Sigmoid colon (tissue), 7 donors: ENCODE data around the gene ROBO3. TPM values are rescaled to one million over a fixed set of nuclear protein-coding genes. Genes with fewer than 3 reads are reported as not detected.
A peak's percentile ranks its signal among the peaks of the same experiment; 100 is the strongest.

Experiments used
- DNase-seq: peaks from one replicate; pipeline ENCODE4 v3.0.0-alpha.2; 2019
- H3K27ac ChIP-seq, 4 donors: fragments of 200-600 bp; sonication (generic); one replicate each; pipeline ENCODE4 v1.5.1; 2016 to 2019; ENCODE audit warnings: mild to moderate bottlenecking in 1 of 4
- H3K27me3 ChIP-seq, 3 donors: fragments of 200-600 bp; sonication (generic); one replicate each; pipeline ENCODE4 v1.5.1; 2019; ENCODE audit warnings: mild to moderate bottlenecking in 1 of 3
- H3K36me3 ChIP-seq, 4 donors: fragments of 200-600 bp; sonication (generic); one replicate each; pipeline ENCODE4 v1.5.1; 2016 to 2019
- H3K4me1 ChIP-seq, 4 donors: fragments of 200-600 bp; sonication (generic); one replicate each; pipeline ENCODE4 v1.5.1; 2017 to 2019
- H3K4me3 ChIP-seq, 4 donors: fragments of 200-600 bp; sonication (generic); one replicate each; pipeline ENCODE4 v1.5.1; 2017 to 2019; ENCODE audit warnings: mild to moderate bottlenecking in 2 of 4, moderate library complexity in 1 of 4
- H3K9me3 ChIP-seq, 4 donors: fragments of 200-600 bp in 3 of 4; sonication (generic) in 3 of 4; one replicate each; pipeline versions ENCODE4 v1.5.1 to v1.6.1; 2013 to 2019
- CTCF ChIP-seq, 4 experiments: fragments of 450-650 bp in 3 of 4; fragments of 200-600 bp in 1 of 4; IDR thresholded peaks; one replicate each; pipeline ENCODE4 v1.5.1; 2016 to 2019; ENCODE audit warnings: antibody characterized with exemption in 4 of 4, mild to moderate bottlenecking in 3 of 4, moderate library complexity in 2 of 4
- EP300 ChIP-seq, 4 donors: sonication (generic); formaldehyde crosslinking; IDR thresholded peaks; one replicate each; pipeline ENCODE4 v1.6.1; 2017; ENCODE audit warnings: antibody characterized with exemption in 4 of 4
- POLR2A ChIP-seq, 2 donors: fragments of 450-650 bp; IDR thresholded peaks; one replicate each; pipeline ENCODE4 v1.6.1; 2016; ENCODE audit warnings: antibody characterized with exemption in 2 of 2, mild to moderate bottlenecking in 2 of 2, moderate library complexity in 2 of 2
- POLR2AphosphoS5 ChIP-seq, 4 donors: sonication (generic); formaldehyde crosslinking; IDR thresholded peaks; one replicate each; pipeline ENCODE4 v1.6.1; 2017; ENCODE audit warnings: antibody characterized with exemption in 4 of 4
- WGBS, 2 donors: extraction: QIAGEN DNeasy Blood & Tissue Kit; methylation state at CpG; one replicate each; pipeline ENCODE4 v1.1.7; 2013; 5-methylcytosine and 5-hydroxymethylcytosine counted together
- intact Hi-C: fragments of 100-400 bp; cut with DNase I; formaldehyde crosslinking; loops from one replicate; pipeline ENCODE4 v1.15.1; 2023
- polyA plus RNA-seq, 3 donors: library from polyadenylated mRNA; stranded (reverse); fragments of 200-250 nt; gene quantifications; one replicate each; pipeline ENCODE4 v1.2.3, GENCODE V29; 2013
- total RNA-seq, 4 donors: library from RNA; depleted of rRNA; stranded (reverse); fragments of >200 nt; gene quantifications; one replicate each; pipeline ENCODE4 v1.1.0, GENCODE V29; 2016
- donor health status: healthy with polysubstance abuse.
- donor health status: Bipolar disorder and iron deficiency.
- donor health status: healthy.

Gene ROBO3
- total and polyA plus RNA-seq, 7 donors, result 1.6 to 37.7 (median 9.1) TPM

DNA sequence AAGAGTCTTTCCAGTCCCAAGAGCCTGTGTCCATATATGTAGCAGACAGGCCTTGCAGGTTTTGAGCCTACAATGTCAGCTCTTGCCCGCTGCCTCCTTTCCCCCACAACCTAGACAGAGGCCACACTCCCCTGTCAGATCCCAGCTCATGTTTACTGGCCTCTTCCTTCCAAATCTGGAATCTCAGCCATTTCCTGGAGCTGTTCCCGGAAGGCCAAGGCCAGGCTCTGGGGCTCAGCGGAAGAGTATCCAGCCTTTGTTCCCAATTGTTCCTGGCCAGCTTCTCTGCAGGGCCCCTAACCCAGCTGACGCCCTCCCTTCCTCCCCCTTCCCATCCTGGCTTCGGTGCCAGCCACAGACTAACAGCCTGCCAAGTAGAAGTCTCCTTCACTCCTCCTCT is 33.5 kb downstream of the ROBO3 start:
- no peaks in the 10 kb centered on the region for H3K9me3 ChIP-seq
- WGBS, 2 donors, result 60 to 75% methylated on average over 5 of the region's 5 CpGs
- intact Hi-C loops, result no loop called here
- H3K4me3 ChIP-seq, result no peak overlapping the region
- peak overlapping the region; percentile 36 to 74 (median 49) for H3K27ac ChIP-seq
- TF ChIP-seq POLR2AphosphoS5 (IDR thresholded peaks at IDR 0.05) (peak in 1 of 4 donors; percentile 21), POLR2A (IDR thresholded peaks at IDR 0.05) (no peak), CTCF (IDR thresholded peaks at IDR 0.05) (no peak), EP300 (IDR thresholded peaks at IDR 0.05) (no peak)
- H3K4me1 ChIP-seq, result peaks cover 0 to 12% (median 6%) of the 10 kb centered on the region in 4 donors
- peak; percentile 67 for DNase-seq
- no peaks in the 10 kb centered on the region for H3K36me3 ChIP-seq
- H3K27me3 ChIP-seq, result no peaks in the 10 kb centered on the region

DNA sequence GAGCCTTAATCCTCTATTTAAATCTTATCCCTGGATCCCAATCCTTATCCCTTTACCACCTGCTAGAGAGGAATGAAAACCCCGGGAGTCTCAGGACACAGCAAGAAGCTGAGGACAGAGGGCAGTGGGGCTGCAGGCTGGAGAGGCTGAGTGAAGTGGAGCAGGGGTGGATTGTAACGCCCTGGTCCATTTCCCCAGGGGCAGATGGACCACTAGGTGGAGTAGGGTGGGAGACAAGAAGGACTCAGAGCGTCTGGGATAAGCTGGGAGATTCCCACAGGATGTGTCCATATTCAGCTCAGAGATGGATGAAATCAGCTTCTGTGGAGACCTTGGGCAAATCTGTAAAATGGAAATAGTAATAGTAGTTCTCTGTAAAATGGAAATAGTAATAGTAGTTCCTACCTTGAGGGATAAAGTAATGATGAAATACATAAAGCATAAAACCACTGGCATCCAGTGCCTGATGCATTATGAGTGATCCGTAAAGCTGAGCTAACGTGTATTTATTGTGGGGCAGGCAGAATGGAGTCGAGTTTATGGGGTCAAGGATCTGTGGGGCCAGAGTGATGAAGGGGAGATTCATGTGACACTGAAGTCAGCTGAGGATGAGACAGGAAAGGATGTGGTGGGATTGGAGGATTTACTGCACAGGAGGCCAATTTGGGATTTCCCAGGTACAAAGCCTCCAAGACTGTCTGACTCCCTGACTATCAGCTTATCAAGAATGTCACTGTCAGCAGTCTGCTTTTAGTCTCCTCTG is 34.3 kb downstream of the ROBO3 start:
- peaks cover 0 to 8% (median 6%) of the 10 kb centered on the region in 4 donors for H3K4me1 ChIP-seq
- 36 to 65% methylated on average over 6 of the region's 6 CpGs for WGBS, 2 donors
- H3K4me3 ChIP-seq, result no peak overlapping the region
- intact Hi-C loops, result no loop called here
- no peaks in the 10 kb centered on the region for H3K9me3 ChIP-seq
- no peak for DNase-seq
- no peaks in the 10 kb centered on the region for H3K36me3 ChIP-seq
- peak overlapping the region; percentile 36 to 74 (median 49) for H3K27ac ChIP-seq
- TF ChIP-seq POLR2AphosphoS5 (IDR thresholded peaks at IDR 0.05) (no peak), POLR2A (IDR thresholded peaks at IDR 0.05) (no peak), EP300 (IDR thresholded peaks at IDR 0.05) (no peak), CTCF (IDR thresholded peaks at IDR 0.05) (no peak)
- H3K27me3 ChIP-seq, result no peaks in the 10 kb centered on the region

- peak; percentile 71 for DNase-seq
- Histone ChIP-seq H3K36me3 (no peaks in the 10 kb centered on the region), H3K4me3 (no peak overlapping the region), H3K9me3 (no peaks in the 10 kb centered on the region), H3K27me3 (no peaks in the 10 kb centered on the region), H3K27ac (peak overlapping the region in 2 of 4 donors; percentile 55 to 74), H3K4me1 (peaks cover 0 to 8% (median 6%) of the 10 kb centered on the region in 4 donors)
- intact Hi-C loops, result no loop called here
- TF ChIP-seq POLR2A (IDR thresholded peaks at IDR 0.05) (no peak), POLR2AphosphoS5 (IDR thresholded peaks at IDR 0.05) (peak in 2 of 4 donors; percentile 19 to 43), CTCF (IDR thresholded peaks at IDR 0.05) (no peak), EP300 (IDR thresholded peaks at IDR 0.05) (no peak)
- WGBS, 2 donors, result 67 to 82% methylated on average over 5 of the region's 5 CpGs
Observed at GRCh38 chr11:124900464-124900863, 35.2 kb downstream of the ROBO3 start.

DNA sequence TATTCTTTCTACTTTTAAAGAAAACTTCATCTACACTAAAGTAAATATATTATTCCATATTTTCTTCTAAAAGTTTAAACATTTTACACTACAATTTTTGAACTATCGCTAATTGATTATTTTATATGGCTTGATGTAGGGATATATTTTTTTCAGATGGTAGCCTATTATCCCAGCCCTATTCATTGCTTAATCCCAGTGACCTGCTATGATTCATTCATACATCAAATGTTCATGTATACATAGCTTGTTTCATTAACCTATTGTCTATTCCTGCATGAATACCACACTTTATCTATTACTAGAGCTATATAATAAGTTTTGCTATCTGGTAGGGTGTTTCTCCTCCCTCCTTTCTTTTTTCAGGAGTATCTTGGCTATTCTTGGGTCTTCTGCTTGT is 37.4 kb downstream of the ROBO3 start:
- no peak for TF ChIP-seq POLR2A (IDR thresholded peaks at IDR 0.05)
- no peak for TF ChIP-seq EP300 (IDR thresholded peaks at IDR 0.05)
- TF ChIP-seq POLR2AphosphoS5 (IDR thresholded peaks at IDR 0.05), result no peak
- TF ChIP-seq CTCF (IDR thresholded peaks at IDR 0.05), result no peak
- H3K9me3 ChIP-seq, result no peaks in the 10 kb centered on the region
- no peaks in the 10 kb centered on the region for H3K36me3 ChIP-seq
- WGBS, 2 donors, result 95 to 96% methylated on average over 1 of the region's 1 CpG
- H3K27ac ChIP-seq, result no peak overlapping the region
- H3K27me3 ChIP-seq, result no peaks in the 10 kb centered on the region
- DNase-seq, result no peak
- peaks cover 0 to 8% (median 6%) of the 10 kb centered on the region in 4 donors for H3K4me1 ChIP-seq
- H3K4me3 ChIP-seq, result no peak overlapping the region
- intact Hi-C loops, result no loop called here
